ENCODE measurements around the gene ECM2. TPM values are rescaled to one million over a fixed set of nuclear protein-coding genes. Genes with fewer than 3 reads are reported as not detected.
"Not testable (repeated sequence)": the region's sequence is repeated elsewhere in the genome, so short reads cannot be mapped to it uniquely, and the experiment has no call there.

The ECM2 gene
- not detected in 2 replicates for total RNA-seq

DNA sequence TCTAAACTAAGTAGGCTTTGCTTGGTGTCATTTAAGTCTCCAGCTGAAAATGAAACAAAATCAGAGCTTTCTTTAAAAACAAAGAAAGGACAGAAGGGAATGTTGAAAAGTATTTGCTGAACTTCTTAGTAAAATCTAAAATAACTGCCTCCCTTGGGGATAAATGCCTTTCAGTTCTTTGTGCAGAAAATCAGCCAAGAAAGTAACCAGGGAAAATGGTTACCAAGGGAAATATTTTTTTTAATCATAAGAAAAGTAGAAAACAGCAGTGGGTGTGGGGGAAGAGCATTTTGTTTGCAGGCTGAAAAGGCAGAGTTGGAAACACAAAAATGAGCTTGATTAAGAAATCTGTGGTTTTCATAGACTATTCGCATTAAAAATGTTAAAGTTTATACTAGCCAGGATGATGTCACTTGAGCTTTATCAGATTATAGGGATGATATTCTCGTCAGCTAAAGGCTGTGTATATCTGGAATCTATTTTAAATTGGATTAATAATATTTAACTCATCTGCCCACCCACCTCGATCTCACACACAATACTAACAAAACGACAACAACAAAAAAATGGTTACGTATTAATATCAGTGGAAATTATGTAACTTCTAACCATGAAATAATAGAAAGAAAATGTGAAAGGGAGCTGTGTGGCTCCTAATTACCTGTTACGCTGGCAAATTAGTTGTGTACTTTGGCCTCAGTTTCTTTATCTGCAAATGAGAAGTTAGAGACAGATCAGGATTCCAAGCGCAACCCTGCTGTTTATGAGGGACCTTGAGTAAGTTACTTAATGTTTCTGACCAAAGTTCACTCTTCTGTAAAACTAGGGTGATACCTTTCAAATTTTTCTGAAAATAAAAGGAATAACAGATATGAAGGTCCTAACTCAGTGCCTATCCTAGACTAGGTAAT lies at the start of gene ECM2:
ECM2 (minus strand) TSS at position 51 of the 911 bp plus-strand sequence. CDS start 13,124 bp downstream, outside the sequence.
- intact Hi-C loops (cut with micrococcal nuclease) = no loop called here

DNA sequence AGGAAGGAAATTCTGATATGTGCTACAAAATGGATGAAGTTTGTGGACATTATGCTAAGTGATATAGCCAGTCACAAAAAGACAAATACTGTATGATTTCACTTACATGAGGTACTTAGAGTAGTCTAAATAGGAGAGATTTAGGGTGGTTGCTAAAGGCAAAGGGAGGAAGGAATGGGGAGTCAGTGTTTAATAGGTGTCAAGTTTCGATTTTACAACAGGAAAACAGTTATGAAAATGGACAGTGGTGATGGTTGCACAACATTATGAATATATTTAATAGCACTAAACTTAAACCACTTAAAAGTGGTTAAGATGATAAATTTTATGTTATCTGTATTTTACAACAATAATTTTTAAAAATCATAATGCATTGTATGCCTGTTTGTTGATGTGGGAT lies 40.4 kb upstream of the ECM2 start:
- intact Hi-C loops (cut with micrococcal nuclease) = no loop called here

DNA sequence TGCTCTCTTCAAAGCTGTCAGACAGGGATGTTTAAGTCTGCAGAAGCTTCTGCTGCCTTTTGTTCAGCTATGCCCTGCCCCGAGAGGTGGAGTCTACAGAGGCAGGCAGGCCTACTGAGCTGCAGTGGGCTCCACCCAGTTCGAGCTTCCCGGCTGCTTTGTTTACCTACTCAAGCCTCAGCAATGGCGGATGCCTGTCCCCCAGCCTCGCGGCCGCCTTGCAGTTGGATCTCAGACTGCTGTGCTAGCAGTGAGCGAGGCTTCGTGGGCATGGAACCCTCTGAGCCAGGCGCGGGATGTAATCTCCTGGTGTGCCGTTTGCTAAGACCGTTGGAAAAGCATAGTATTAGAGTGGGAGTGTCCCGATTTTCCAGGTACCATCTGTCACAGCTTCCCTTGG lies 37.8 kb upstream of the ECM2 start:
- intact Hi-C loops (cut with micrococcal nuclease) = not testable (repeated sequence)

GRCh38 chr9:92571871-92572270 lies 36.1 kb upstream of the ECM2 start:
- intact Hi-C loops (cut with micrococcal nuclease) = not testable (repeated sequence)

DNA sequence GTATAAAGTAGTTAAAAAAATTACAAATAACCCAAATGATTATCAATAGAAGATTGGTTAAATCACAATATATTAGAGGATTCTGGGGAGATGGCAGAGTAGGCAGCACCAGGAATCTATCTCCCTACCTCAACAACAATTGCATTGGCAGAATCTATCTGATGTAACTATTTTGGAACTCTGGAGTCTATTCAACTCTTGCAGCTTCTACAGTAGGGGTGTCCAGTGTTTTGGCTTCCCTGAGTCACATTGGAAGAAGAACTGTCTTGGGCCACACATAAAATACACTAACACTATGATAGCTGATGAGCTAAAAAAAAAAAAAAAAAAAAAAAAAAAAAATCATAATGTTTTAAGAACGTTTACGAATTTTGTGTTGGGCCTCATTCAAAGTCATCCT lies 29.2 kb upstream of the ECM2 start:
- intact Hi-C loops (cut with micrococcal nuclease) = no loop called here

DNA sequence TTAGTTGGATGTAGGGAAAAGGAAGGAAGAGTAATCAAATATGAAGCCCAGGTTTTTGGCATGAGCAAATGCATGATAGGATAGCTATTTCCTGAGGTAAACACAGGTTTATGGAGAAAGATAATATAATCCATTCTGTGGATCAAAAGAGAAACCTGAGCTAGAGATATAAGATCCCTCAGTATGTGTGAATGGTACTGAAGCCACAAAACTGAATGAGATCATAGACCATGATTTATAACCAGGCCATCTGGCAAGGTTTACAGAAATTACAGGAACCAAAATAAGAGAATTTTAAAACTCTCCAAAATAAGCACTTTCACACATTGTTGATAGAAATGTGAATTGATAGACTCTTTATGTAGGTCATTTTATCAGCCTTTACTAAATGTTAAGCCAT lies 28.7 kb upstream of the ECM2 start:
- intact Hi-C loops (cut with micrococcal nuclease) = no loop called here

- intact Hi-C loops (cut with micrococcal nuclease) = no loop called here
These were observed 27.6 kb upstream of the ECM2 start for GRCh38 chr9:92563116-92564100.

GRCh38 chr9:92562461-92562967 lies 26.7 kb upstream of the ECM2 start:
- intact Hi-C loops (cut with micrococcal nuclease) = no loop called here

DNA sequence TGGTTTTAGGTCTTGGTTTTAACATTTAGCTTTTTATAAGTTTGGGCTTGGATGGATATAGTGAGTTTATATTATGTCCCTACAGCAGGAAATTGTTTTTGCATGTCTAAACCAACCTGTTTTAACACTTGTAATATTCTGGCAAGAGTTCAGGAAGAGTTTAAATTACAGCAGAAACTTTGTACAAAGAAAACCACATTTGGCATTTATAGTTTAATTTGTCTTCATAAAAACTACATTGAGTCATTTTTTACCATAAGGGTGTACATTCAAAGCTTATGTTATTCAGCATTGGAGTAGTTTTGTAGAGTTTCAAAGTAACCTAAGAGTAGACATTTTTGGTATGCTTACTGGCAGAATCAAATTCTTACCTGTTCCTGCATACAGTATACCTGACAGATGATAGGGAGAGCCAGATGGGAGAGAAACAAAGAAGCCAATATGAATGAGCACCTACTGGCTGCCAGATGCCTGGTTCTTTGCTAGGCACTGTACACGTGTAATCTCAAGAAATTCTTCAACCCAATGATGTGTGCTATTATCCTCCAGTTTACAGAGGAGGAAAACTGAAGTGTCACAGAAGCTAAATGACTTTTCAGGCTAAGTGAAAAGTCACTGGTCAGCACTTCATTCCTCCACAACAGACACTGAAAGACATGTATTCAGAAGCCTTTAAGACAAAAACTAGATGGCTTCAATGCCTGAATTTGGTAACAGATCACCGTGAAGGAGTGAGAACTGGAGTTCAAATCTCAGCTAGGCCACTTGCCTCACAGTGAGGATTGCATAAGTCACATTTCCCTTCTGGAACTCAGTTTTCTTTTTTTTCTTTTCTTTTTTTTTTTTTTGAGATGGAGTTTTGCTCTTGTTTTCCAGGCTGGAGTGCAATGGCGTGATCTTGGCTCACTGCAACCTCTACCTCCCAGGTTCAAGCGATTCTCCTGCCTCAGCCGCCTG lies 25.9 kb upstream of the ECM2 start:
- intact Hi-C loops (cut with micrococcal nuclease) = no loop called here

- intact Hi-C loops (cut with micrococcal nuclease) = no loop called here
These were observed 23.0 kb upstream of the ECM2 start for GRCh38 chr9:92558612-92559374.

DNA sequence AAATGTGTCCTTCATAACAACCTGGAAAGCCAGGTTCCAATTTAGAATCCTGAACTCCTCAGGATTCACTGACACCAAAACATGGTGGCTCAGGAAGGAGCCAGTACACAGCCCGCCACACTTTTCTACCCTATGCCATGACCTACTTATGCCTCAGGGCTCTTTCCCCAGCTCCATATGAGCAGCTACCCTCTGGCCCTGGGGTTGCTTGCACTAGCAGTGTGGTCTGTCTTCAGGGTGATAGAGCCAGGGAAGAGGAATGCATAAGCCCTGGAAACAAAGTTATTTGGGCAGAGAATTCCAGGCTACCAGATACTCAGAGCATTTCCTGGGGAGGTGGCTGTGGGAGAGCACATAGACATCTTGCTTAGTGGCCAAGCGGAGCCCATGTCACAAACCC lies 15.0 kb upstream of the ECM2 start:
- intact Hi-C loops (cut with micrococcal nuclease) = no loop called here

- intact Hi-C loops (cut with micrococcal nuclease) = no loop called here
These were observed 11.6 kb upstream of the ECM2 start for GRCh38 chr9:92547356-92547755.

DNA sequence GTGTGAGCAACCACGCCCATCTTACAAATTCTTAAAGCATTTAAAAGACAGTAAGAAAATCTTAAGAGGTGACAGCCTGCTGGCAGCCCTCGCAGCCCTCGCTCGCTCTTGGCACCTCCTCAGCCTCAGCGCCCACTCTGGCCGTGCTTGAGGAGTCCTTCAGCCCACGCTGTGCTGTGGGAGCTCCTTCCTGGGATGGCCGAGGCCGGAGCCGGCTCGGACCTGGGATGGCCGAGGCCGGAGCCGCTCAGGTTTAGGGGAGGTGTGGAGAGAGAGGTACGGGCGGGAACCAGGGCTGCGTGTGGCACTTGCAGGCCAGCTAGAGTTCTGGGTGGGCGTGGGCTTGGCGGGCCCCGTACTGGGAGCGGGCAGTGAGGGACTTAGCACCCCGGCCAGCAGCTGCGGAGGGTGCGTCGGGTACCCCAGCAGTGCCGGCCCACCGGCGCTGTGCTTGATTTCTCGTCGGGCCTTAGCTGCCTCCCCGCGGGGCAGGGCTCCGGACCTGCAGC lies 9.3 kb upstream of the ECM2 start:
- intact Hi-C loops (cut with micrococcal nuclease) = no loop called here

GRCh38 chr9:92543972-92544371 lies 8.2 kb upstream of the ECM2 start:
- intact Hi-C loops (cut with micrococcal nuclease) = no loop called here

- intact Hi-C loops (cut with micrococcal nuclease) = no loop called here
These were observed 2.8 kb upstream of the ECM2 start for GRCh38 chr9:92538541-92538940.

GRCh38 chr9:92534674-92535073 lies 1.1 kb downstream of the ECM2 start:
- intact Hi-C loops (cut with micrococcal nuclease) = no loop called here

- intact Hi-C loops (cut with micrococcal nuclease) = no loop called here
These were observed 1.6 kb downstream of the ECM2 start for GRCh38 chr9:92534204-92534603.

- intact Hi-C loops (cut with micrococcal nuclease) = no loop called here
These were observed 4.9 kb downstream of the ECM2 start for GRCh38 chr9:92530893-92531292.

DNA sequence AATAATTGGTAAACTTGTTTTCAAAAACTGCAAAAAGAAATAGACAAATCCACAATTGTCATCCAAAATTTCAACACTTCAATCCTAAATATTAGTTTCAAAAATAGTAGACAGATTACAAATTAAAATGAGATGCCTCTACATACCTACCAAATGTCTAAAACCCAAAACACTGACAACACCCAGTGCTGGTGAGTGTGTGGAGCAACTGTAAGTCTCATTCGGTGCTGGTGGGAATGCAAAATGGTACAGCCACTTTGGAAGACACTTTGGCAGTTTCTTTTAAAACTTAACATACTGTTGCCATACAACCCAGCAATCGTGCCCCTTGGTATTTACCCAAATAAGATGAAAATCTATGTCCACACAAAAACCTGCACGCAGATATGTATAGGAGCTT lies 6.7 kb downstream of the ECM2 start:
- intact Hi-C loops (cut with micrococcal nuclease) = no loop called here

DNA sequence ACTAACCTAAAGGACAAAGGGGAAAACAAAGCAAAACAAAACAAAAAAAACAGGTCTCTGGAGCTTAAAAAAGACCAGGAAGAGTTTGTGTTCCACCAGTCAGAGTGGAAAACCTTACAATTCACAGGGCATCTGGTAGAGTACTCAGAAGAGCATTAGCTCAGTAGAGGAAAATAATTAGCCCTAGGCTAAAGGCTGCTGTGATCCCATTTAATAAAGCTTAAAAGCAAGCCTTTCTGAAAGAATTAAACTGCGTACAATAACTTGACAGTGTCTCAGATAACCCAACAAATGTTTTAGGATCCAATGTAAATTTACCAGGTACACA lies 7.3 kb downstream of the ECM2 start:
- intact Hi-C loops (cut with micrococcal nuclease) = no loop called here

Data from T-helper 2 cell treated with Interferon-gamma antibody and Interleukin-4, amounts not matched to agents 100 ng/mL and 5 ng/mL, for 36 hours (primary cell).